K562 (cell line): ENCODE results near the gene TNIK. TPM values are rescaled to one million over a fixed set of nuclear protein-coding genes. Genes with fewer than 3 reads are reported as not detected.

Experiments
- CHCHD3 ChIP-seq: fragments of 250-450 bp; sonication (Bioruptor Pico); IDR thresholded peaks from 2 replicates; pipeline ENCODE4 v2.1.2; 2022; ENCODE audit warnings: mild to moderate bottlenecking
- FOXA1 ChIP-seq: fragments of 450-650 bp; IDR thresholded peaks from 2 replicates; pipeline ENCODE4 v1.6.1; 2016; ENCODE audit warnings: mild to moderate bottlenecking, borderline replicate concordance
- FOXA3 ChIP-seq, 2 experiments: fragments of 450-650 bp in 1 of 2; sonication (generic) in 1 of 2; formaldehyde crosslinking; IDR thresholded peaks in 1 of 2; conservative IDR thresholded peaks in 1 of 2; 2 replicates each; pipeline versions ENCODE4 v1.4.0 to v1.8.0; 2020 to 2022; ENCODE audit warnings: mild to moderate bottlenecking in 2 of 2, missing genetic modification reagents in 1 of 2
- FUS ChIP-seq: fragments of 200-400 bp; formaldehyde crosslinking; optimal IDR thresholded peaks from 2 replicates; pipeline ENCODE3; 2017; ENCODE audit warnings: low read depth, low read length
- HDAC2 ChIP-seq: fragments of 450-650 bp; IDR thresholded peaks from 2 replicates; pipeline ENCODE4 v1.6.1; 2016; ENCODE audit warnings: mild to moderate bottlenecking
- HDAC6 ChIP-seq: IDR thresholded peaks from 2 replicates; pipeline ENCODE4 v1.6.1; 2012; ENCODE audit warnings: low read depth, mild to moderate bottlenecking, control low read depth, inconsistent platforms, low read length, moderate library complexity
- KHSRP ChIP-seq: fragments of 450-650 bp; IDR thresholded peaks from 2 replicates; pipeline ENCODE4 v1.6.1; 2017
- MTA2 ChIP-seq: fragments of 450-650 bp; IDR thresholded peaks from 2 replicates; pipeline ENCODE4 v1.6.1; 2016; ENCODE audit warnings: low read depth
- NCOR1 ChIP-seq: fragments of 450-650 bp; IDR thresholded peaks from 2 replicates; pipeline ENCODE4 v1.6.1; 2016; ENCODE audit warnings: mild to moderate bottlenecking, moderate library complexity
- PML ChIP-seq: IDR thresholded peaks from 2 replicates; pipeline ENCODE4 v1.6.1; 2012; ENCODE audit warnings: low read length, inconsistent platforms
- PTTG1 ChIP-seq: fragments of 450-650 bp; IDR thresholded peaks from 2 replicates; pipeline ENCODE4 v1.6.1; 2016; ENCODE audit warnings: low read depth, mild to moderate bottlenecking, missing genetic modification characterization, missing compliant biosample characterization
- SLC30A9 ChIP-seq: fragments of 250-450 bp; sonication (Bioruptor Pico); IDR thresholded peaks from 2 replicates; pipeline ENCODE4 v1.8.0; 2022; ENCODE audit warnings: mild to moderate bottlenecking, moderate library complexity
- SMARCE1 ChIP-seq: fragments of 450-650 bp; IDR thresholded peaks from 2 replicates; pipeline ENCODE4 v1.7.1; 2016; ENCODE audit warnings: mild to moderate bottlenecking
- SRSF7 ChIP-seq: fragments of 200-400 bp; formaldehyde crosslinking; optimal IDR thresholded peaks from 2 replicates; pipeline ENCODE3; 2017; ENCODE audit warnings: mild to moderate bottlenecking, low read depth, low read length
- TCF3 ChIP-seq: sonication (generic); formaldehyde crosslinking; IDR thresholded peaks from 2 replicates; pipeline ENCODE4 v1.4.0; 2020; ENCODE audit warnings: mild to moderate bottlenecking, missing genetic modification reagents
- ZFPM2 ChIP-seq: fragments of 250-450 bp; sonication (Bioruptor Pico); IDR thresholded peaks from 2 replicates; pipeline ENCODE4 v1.5.1; 2022; ENCODE audit warnings: mild to moderate bottlenecking
- ZNF133 ChIP-seq: fragments of 250-450 bp; sonication (Bioruptor Pico); IDR thresholded peaks from 2 replicates; pipeline ENCODE4 v1.4.0; 2020; ENCODE audit warnings: mild to moderate bottlenecking
- ZNF384 ChIP-seq: IDR thresholded peaks from 2 replicates; pipeline ENCODE4 v1.6.1; 2012; ENCODE audit warnings: low read depth, low read length, improper control_type of control experiment
- polyA plus RNA-seq, 8 experiments: library from polyadenylated mRNA; depleted of rRNA in 4 of 8; stranded (reverse) in 5 of 8; unstranded in 3 of 8; fragments of >200 nt; fragmentation: Nextera tagmentation in 2 of 8; fragmentation: Illumina TruSeq in 1 of 8; extraction: Ambion mirVana in 2 of 8; extraction: Trizol in 1 of 8; gene quantifications; 2 replicates each; pipeline versions ENCODE4 v1.2.1 to v1.2.3, GENCODE V29; 2011 to 2014; ENCODE audit warnings: inconsistent platforms in 1 of 8, missing spikeins in 1 of 8
- total RNA-seq, 7 experiments: library from RNA; depleted of rRNA in 6 of 7; stranded (reverse); fragments of >200 nt in 6 of 7; fragmentation: Illumina TruSeq in 2 of 7; extraction: Trizol in 2 of 7; gene quantifications; 2 replicates each; pipeline versions ENCODE4 v1.2.1 to v1.2.3, GENCODE V29; 2011 to 2021; ENCODE audit warnings: low replicate concordance in 1 of 7
- TF ChIP-seq, protein P1 (sequence below): fragments of 250-450 bp; sonication (Bioruptor Pico); IDR thresholded peaks from 2 replicates; pipeline ENCODE4 v1.4.0; 2020; ENCODE audit warnings: mild to moderate bottlenecking
- TF ChIP-seq, protein P2 (sequence below): fragments of 200-800 bp; sonication (Bioruptor generic); IDR thresholded peaks from 2 replicates; pipeline ENCODE4 v1.6.1; 2017; ENCODE audit warnings: missing genetic modification characterization, missing compliant biosample characterization
- TF ChIP-seq, protein P3 (sequence below): fragments of 250-450 bp; sonication (Bioruptor Pico); IDR thresholded peaks from 2 replicates; pipeline ENCODE4 v1.8.0; 2022; ENCODE audit warnings: inconsistent platforms
- TF ChIP-seq, protein P4 (sequence below): sonication (generic); IDR thresholded peaks from 2 replicates; pipeline ENCODE4 v1.6.1; 2016

The TNIK gene
- total and polyA plus RNA-seq, 9 of the 15 experiments (the other 6 are each of a cell fraction or from before 2014, with no cell fraction given), result 6.6 to 39.0 (median 24.7) TPM

DNA sequence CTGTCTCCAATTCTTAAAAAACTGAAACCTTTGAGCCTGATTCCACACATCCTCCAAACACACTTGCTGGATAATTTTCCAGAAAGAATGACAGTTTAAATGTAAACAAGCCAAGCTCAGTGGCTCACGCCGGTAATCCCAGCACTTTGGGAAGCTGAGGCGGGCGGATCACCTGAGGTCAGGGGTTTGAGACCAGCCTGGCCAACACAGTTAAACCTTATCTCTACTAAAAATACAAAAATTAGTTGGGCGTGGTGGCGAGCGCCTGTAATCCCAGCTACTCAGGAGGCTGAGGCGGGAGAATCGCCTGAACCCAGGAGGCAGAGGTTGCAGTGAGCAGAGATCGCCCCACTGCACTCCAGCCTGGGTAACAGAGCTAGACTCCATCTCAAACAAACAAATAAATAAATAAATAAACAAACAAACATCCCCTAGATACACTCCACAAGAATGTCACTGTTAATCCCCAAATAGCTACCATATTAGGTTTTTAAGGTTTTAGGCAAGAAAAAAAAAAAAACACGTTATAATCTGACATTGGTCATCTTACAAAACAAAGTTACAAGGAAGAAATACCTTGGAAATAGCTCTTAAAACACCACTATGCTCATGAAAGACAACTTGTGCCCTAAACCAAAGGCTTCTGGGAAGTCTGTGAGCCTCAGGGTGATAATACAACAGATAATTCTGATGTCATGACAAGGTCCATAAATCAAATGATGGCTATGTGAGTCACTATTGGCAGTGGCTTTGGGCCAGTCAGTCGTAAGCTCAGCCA lies 13.2 kb downstream of the TNIK start (continued):
- peak; percentile 85 for TF ChIP-seq MTA2
- no peak for TF ChIP-seq CHCHD3
- TF ChIP-seq HDAC6, result no peak
- TF ChIP-seq, protein P1, sequence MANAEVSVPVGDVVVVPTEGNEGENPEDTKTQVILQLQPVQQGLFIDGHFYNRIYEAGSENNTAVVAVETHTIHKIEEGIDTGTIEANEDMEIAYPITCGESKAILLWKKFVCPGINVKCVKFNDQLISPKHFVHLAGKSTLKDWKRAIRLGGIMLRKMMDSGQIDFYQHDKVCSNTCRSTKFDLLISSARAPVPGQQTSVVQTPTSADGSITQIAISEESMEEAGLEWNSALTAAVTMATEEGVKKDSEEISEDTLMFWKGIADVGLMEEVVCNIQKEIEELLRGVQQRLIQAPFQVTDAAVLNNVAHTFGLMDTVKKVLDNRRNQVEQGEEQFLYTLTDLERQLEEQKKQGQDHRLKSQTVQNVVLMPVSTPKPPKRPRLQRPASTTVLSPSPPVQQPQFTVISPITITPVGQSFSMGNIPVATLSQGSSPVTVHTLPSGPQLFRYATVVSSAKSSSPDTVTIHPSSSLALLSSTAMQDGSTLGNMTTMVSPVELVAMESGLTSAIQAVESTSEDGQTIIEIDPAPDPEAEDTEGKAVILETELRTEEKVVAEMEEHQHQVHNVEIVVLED, result peak; percentile 22; the same call in 1 of the 2 replicates
- no peak for TF ChIP-seq SRSF7
- TF ChIP-seq ZNF384, result no peak
- peak; percentile 23; the same call in 1 of the 2 replicates for TF ChIP-seq KHSRP
- TF ChIP-seq, protein P2, sequence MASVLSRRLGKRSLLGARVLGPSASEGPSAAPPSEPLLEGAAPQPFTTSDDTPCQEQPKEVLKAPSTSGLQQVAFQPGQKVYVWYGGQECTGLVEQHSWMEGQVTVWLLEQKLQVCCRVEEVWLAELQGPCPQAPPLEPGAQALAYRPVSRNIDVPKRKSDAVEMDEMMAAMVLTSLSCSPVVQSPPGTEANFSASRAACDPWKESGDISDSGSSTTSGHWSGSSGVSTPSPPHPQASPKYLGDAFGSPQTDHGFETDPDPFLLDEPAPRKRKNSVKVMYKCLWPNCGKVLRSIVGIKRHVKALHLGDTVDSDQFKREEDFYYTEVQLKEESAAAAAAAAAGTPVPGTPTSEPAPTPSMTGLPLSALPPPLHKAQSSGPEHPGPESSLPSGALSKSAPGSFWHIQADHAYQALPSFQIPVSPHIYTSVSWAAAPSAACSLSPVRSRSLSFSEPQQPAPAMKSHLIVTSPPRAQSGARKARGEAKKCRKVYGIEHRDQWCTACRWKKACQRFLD (CRISPR knock-in tag), result peak; percentile 95
- TF ChIP-seq TCF3 (CRISPR knock-in tag), result peak; percentile 86
- TF ChIP-seq NCOR1, result peak; percentile 96
- peak in 1 of 2 experiments; percentile 47; a peak in 2 of 4 replicates for TF ChIP-seq FOXA3 (CRISPR knock-in tag; conservative IDR thresholded peaks at IDR 0.05 in 1 of 2, IDR thresholded peaks at IDR 0.05 in 1 of 2)
- TF ChIP-seq SMARCE1, result peak; percentile 90
- no peak for TF ChIP-seq SLC30A9 (CRISPR knock-in tag)
- TF ChIP-seq, protein P3, sequence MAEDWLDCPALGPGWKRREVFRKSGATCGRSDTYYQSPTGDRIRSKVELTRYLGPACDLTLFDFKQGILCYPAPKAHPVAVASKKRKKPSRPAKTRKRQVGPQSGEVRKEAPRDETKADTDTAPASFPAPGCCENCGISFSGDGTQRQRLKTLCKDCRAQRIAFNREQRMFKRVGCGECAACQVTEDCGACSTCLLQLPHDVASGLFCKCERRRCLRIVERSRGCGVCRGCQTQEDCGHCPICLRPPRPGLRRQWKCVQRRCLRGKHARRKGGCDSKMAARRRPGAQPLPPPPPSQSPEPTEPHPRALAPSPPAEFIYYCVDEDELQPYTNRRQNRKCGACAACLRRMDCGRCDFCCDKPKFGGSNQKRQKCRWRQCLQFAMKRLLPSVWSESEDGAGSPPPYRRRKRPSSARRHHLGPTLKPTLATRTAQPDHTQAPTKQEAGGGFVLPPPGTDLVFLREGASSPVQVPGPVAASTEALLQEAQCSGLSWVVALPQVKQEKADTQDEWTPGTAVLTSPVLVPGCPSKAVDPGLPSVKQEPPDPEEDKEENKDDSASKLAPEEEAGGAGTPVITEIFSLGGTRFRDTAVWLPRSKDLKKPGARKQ, result no peak
- TF ChIP-seq, protein P4, sequence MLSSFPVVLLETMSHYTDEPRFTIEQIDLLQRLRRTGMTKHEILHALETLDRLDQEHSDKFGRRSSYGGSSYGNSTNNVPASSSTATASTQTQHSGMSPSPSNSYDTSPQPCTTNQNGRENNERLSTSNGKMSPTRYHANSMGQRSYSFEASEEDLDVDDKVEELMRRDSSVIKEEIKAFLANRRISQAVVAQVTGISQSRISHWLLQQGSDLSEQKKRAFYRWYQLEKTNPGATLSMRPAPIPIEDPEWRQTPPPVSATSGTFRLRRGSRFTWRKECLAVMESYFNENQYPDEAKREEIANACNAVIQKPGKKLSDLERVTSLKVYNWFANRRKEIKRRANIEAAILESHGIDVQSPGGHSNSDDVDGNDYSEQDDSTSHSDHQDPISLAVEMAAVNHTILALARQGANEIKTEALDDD, result peak; percentile 42; the same call in 1 of the 2 replicates
- no peak for TF ChIP-seq FOXA1
- no peak for TF ChIP-seq FUS
- TF ChIP-seq ZFPM2, result no peak
- no peak for TF ChIP-seq ZNF133
- peak; percentile 29; the same call in 1 of the 2 replicates for TF ChIP-seq PML
- TF ChIP-seq PTTG1 (tag), result peak; percentile 78; the same call in 1 of the 2 replicates
- 0 out of 2 replicates have a peak, but pooled peaks have one; percentile 18 for TF ChIP-seq HDAC2
